Peyer's patch (tissue), 4 donors: Measurements from ENCODE around the gene LDB1.

Experiments
- CTCF ChIP-seq, 6 experiments: fragments of 450-650 bp in 4 of 6; fragments of 200-600 bp in 2 of 6; sonication (generic) in 1 of 6; IDR thresholded peaks; one replicate each; pipeline ENCODE4 v1.5.1; 2017 to 2019; ENCODE audit warnings: antibody characterized with exemption in 6 of 6, mild to moderate bottlenecking in 3 of 6, moderate library complexity in 1 of 6
- POLR2A ChIP-seq, 2 donors: fragments of 450-650 bp; IDR thresholded peaks; one replicate each; pipeline ENCODE4 v1.5.1; 2017; ENCODE audit warnings: antibody characterized with exemption in 2 of 2, mild to moderate bottlenecking in 2 of 2, moderate library complexity in 2 of 2

- TF ChIP-seq CTCF (IDR thresholded peaks at IDR 0.05) (no peak), POLR2A (IDR thresholded peaks at IDR 0.05) (no peak)
Observed at GRCh38 chr10:102090772-102091171, 29.4 kb downstream of the LDB1 start.
